VCaP (cell line): ENCODE results near the gene NSMCE3.
"Not testable (repeated sequence)": the region's sequence is repeated elsewhere in the genome, so short reads cannot be mapped to it uniquely, and the experiment has no call there.

Source experiments
- H3K27ac ChIP-seq: fragments of 450-650 bp; 2 replicates; pipeline ENCODE4 v1.5.1; 2017
- TF ChIP-seq, protein P1 (sequence below): fragments of 450-650 bp; conservative IDR thresholded peaks from 2 replicates; pipeline ENCODE4 v1.5.1; 2017; ENCODE audit warnings: mild to moderate bottlenecking, moderate library complexity

Gene NSMCE3

DNA sequence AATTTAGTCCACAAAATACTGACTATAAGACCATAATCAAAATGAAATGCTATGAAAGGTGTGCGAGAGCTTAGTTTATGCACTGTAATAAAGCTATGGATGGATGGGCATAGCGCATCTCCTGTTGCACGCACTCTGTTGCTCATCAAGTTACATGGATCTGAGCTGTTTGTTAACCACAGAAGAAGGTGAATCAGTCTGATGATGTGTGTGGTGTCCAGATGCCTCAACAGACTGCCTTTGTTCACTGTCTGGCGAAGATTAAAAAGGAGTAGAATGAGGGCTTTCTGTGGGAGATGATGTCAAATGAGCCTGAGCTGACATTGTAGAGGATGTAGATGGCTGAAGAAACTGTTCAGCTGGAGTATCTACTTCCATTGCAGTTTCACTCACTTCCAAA lies 36.1 kb downstream of the NSMCE3 start:
- H3K27ac ChIP-seq: no peak overlapping the region
- TF ChIP-seq, protein P1, sequence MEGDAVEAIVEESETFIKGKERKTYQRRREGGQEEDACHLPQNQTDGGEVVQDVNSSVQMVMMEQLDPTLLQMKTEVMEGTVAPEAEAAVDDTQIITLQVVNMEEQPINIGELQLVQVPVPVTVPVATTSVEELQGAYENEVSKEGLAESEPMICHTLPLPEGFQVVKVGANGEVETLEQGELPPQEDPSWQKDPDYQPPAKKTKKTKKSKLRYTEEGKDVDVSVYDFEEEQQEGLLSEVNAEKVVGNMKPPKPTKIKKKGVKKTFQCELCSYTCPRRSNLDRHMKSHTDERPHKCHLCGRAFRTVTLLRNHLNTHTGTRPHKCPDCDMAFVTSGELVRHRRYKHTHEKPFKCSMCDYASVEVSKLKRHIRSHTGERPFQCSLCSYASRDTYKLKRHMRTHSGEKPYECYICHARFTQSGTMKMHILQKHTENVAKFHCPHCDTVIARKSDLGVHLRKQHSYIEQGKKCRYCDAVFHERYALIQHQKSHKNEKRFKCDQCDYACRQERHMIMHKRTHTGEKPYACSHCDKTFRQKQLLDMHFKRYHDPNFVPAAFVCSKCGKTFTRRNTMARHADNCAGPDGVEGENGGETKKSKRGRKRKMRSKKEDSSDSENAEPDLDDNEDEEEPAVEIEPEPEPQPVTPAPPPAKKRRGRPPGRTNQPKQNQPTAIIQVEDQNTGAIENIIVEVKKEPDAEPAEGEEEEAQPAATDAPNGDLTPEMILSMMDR: no peak

DNA sequence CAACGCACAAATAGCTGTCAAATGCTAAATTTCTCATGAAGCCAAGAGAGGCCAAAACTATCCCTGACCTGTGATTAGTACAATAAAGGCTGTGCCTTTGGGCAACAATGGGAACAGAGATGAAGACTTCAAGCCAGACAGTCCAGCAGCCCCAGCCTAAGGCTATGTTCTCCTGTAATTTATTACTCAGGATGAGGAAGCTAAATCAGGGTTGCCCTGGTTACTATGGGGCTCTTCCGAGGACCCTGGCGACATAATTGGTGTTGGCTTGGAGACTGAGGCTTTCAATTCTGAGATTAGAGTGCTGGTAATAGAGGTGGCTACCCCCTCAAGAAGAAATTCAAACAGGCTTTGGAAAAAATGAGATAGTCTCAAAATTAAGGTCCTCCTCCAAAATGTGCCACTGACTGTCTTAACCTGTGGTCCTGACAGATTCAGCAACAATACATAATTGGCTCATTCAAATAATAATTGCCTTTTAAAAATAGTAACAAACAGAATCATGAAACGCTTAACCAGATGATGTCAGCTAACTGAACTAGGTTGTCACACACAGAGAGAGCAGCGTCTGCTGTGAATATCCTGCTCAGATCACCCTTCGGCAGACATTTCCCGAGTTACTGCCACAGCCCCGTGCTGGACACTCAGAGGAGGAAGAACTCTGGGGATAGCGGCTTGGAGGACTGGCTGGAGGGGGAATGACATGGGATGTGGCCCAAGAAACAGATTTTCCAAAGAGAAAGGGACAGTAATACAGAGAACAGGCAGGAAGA lies 43.0 kb downstream of the NSMCE3 start:
- H3K27ac ChIP-seq: no peak overlapping the region
- TF ChIP-seq, protein P1: no peak

DNA sequence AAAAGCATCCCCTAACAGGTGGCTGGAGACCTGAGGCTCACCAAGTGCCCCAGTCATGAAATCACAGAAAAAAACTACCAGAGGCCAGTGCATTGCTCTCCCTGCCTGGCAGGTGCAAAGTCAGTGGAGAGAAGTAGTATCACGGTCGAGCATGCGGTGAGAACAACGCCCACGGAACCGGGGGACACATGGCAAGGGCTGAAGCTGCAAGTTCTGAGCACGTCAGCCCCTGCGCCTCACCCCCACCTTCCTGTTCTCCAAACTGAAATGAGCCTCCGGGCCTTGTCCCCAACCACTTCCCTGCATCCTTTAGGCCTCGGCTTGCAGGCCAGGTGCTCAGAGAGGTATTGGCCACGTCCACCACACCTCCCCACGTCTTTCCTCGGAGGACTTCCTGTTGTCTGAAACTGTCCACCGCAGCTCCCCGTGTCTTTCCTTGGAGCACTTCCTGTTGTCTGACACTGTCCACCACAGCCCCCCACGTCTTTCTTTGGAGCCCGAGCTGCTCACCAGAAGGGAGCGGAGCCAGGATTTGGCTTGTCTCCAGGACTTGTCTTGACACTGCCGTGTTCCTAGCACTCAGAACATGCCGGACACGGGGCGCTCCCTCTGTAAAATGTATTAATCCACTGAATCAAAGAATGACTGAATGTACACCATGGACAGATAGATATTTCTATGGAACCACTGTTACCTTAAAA lies 43.9 kb downstream of the NSMCE3 start:
- H3K27ac ChIP-seq: no peak overlapping the region
- TF ChIP-seq, protein P1: no peak

DNA sequence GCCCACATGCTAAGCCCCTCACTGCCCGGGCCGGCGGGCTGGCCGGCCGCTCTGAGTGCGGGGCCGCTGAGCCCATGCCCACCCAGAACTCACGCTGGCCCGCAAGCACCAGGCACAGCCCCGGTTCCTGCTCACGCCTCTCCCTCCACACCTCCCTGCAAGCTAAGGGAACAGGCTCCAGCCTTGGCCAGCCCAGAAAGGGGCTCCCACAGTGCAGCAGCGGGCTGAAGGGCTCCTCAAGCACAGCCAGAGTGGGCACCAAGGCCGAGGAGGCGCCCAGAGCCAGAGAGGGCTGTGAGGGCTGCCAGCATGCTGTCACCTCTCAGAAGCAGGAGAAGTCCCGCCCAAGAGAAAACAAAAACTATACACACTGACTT lies 44.6 kb downstream of the NSMCE3 start:
- not testable (repeated sequence) for H3K27ac ChIP-seq

DNA sequence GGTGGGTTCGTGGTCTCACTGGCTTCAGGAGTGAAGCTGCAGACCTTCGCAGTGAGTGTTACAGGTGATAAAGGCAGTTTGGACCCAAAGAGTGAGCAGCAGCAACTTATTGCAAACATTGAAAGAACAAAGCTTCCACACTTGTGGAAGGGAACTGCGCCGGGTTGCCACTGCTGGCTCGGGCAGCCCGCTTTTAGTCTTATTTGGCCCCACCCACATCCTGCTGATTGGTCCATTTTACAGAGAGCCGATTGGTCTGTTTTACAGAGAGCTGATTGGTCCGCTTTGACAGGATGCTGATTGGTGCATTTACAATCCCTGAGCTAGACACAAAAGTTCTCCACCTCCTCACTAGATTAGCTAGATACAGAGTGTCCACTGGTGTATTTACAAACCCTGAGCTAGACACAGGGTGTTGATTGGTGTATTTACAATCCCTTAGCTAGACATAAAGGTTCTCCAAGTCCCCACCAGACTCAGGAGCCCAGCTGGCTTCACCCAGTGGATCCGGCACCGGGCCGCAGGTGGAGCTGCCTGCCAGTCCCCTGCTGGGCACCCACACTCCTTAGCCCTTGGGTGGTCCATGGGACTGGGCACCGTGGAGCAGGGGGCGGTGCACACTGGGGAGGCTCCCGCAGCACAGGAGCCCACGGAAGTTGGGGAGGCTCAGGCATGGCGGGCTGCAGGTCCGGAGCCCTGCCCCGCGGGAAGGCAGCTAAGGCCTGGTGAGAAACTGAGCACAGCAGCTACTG lies 45.2 kb downstream of the NSMCE3 start:
- not testable (repeated sequence) for H3K27ac ChIP-seq

DNA sequence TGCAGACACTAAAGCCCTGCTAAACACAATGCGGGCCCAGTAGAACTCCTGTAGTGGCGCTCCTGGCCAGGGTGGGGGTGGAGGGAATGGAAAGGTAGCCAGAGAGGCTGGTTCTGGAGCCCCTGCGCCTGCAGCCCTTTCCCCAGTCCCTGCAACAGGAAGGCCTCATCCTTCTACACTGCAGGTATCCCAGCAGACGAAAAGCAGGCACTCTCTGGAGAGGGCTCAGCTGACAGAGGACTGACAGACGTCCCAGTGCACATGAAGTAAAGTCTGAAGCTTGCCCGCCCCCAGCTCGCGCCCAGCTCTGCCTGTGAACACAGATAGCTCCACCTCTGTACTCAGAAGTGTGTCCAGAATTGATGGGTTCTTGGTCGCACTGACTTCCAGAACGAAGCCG lies 46.0 kb downstream of the NSMCE3 start:
- TF ChIP-seq, protein P1: no peak
- H3K27ac ChIP-seq: no peak overlapping the region

DNA sequence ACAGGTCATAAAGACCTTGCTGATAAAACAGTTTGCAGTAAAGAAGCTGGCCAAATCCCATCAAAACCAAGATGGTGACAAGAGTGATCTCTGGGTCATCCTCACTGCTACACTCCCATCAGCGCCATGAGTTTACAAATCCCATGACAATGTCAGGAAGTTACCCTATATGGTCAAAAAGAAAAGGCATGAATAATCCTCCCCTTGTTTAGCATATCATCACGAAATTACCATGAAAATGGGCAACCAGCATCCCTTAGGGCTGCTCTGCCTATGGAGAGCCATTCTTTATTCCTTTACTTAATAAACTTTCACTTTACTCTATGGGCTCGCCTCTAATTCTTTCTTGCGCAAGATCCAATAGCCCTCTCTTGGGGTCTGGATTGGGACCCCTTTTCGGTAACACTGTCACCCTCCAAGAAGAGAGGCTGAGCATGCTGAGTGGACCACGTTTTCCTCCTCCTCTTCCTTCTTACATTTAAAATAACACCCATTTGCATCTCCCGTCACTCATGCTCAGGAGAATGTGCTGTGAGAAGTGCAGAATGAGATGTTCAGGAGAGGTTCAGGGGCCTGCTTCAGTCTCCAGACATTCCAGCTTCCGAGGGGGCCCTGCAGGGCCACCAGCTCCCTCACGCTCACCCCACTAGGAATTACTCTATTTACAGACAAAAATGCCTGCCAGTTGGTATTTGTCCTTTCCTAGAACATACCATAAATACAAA lies 47.3 kb downstream of the NSMCE3 start:
- H3K27ac ChIP-seq: no peak overlapping the region
- TF ChIP-seq, protein P1: no peak

DNA sequence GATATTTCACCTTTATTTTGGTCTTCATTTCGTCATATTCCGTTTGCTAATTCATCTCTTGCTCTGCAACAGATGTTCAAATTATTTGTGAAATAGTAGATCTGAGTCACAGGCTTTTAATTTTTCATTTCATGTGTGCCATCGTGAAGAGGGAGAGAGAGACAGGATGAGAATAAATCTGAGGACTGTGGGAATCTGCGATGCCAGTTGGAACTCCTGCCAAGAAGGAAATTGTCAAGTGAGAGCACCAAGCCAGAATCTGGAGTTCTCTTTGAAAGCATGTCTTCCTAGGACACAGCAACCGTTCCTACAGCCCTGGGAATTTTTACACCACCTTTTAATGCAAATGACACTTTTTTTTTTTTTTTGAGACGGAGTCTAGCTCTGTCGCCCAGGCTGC lies 48.8 kb downstream of the NSMCE3 start:
- no peak overlapping the region for H3K27ac ChIP-seq
- TF ChIP-seq, protein P1: no peak
